IMR-90 (cell line): ENCODE measurements around the gene GPR180. TPM values are rescaled to one million over a fixed set of nuclear protein-coding genes. Genes with fewer than 3 reads are reported as not detected.

Source experiments
- ATAC-seq: fragments of 200-7000 bp; cut with Tn5 transposase; 2 replicates; pipeline ENCODE4 v1.9.1; 2020; ENCODE audit warnings: low read depth, mild to moderate bottlenecking, moderate library complexity
- BruUV-seq: library from RNA; stranded (reverse); fragments of 400-500 nt; replicated peaks from 2 replicates; lab custom pipeline; 2021; lab: Mats Ljungman, UMichigan
- CTCF ChIA-PET: fragments of 300-600 bp; formaldehyde crosslinking; extraction: SDS; loops from one replicate; lab custom pipeline; 2021; ENCODE audit warnings: antibody characterized with exemption; lab: Yijun Ruan, JAX
- POLR2A ChIA-PET: fragments of 300-600 bp; sonication (Branson Sonifier 250); formaldehyde crosslinking; loops from one replicate; lab custom pipeline; 2022; ENCODE audit warnings: antibody characterized with exemption; ENCODE audit not compliant: unreplicated experiment; lab: Charles Lee
- DNase-seq: peaks from one replicate; pipeline ENCODE4 v3.0.0; 2013
- H2AFZ ChIP-seq: replicated peaks from 2 replicates; pipeline ENCODE3; 2013; ENCODE audit warnings: low read length, mild to moderate bottlenecking; ENCODE audit not compliant: poor library complexity
- H2AK5ac ChIP-seq: 2 replicates; pipeline ENCODE4 v1.6.1; 2013; ENCODE audit warnings: low read depth, low read length, inconsistent platforms
- H2AK9ac ChIP-seq: replicated peaks from 2 replicates; pipeline ENCODE3; 2013; ENCODE audit warnings: mild to moderate bottlenecking, low read depth, low read length, moderate library complexity; ENCODE audit not compliant: poor library complexity
- H2BK120ac ChIP-seq: 2 replicates; pipeline ENCODE4 v1.6.1; 2013; ENCODE audit warnings: low read depth, low read length, inconsistent platforms
- H2BK15ac ChIP-seq: 3 replicates; pipeline ENCODE4 v1.6.1; 2013; ENCODE audit warnings: low read depth, low read length, inconsistent platforms
- H2BK20ac ChIP-seq: 2 replicates; pipeline ENCODE4 v1.6.1; 2013; ENCODE audit warnings: low read depth, mild to moderate bottlenecking, inconsistent platforms, low read length, moderate library complexity
- H2BK5ac ChIP-seq: 2 replicates; pipeline ENCODE4 v1.6.1; 2013; ENCODE audit warnings: mild to moderate bottlenecking, low read depth, low read length, inconsistent platforms; ENCODE audit not compliant: poor library complexity, severe bottlenecking
- H3K14ac ChIP-seq: replicated peaks from 2 replicates; pipeline ENCODE4 v1.6.1; 2013; ENCODE audit warnings: low read depth, low read length, inconsistent platforms
- H3K18ac ChIP-seq: 2 replicates; pipeline ENCODE4 v1.6.1; 2013; ENCODE audit warnings: low read depth, low read length, control low read depth
- H3K23ac ChIP-seq: 2 replicates; pipeline ENCODE4 v1.6.1; 2013; ENCODE audit warnings: low read depth, low read length, inconsistent platforms
- H3K27ac ChIP-seq: 2 replicates; pipeline ENCODE4 v1.5.1; 2013; ENCODE audit warnings: mild to moderate bottlenecking, control low read depth, low read length; ENCODE audit not compliant: insufficient read depth
- H3K27me3 ChIP-seq: 2 replicates; pipeline ENCODE4 v1.6.1; 2013; ENCODE audit warnings: low read length; ENCODE audit not compliant: control insufficient read depth, insufficient read depth
- H3K36me3 ChIP-seq: 2 replicates; pipeline ENCODE4 v1.6.1; 2013; ENCODE audit warnings: low read length, mixed read lengths; ENCODE audit not compliant: control insufficient read depth, insufficient read depth
- H3K4ac ChIP-seq: 2 replicates; pipeline ENCODE4 v1.6.1; 2013; ENCODE audit warnings: low read depth, low read length, inconsistent platforms
- H3K4me1 ChIP-seq: 2 replicates; pipeline ENCODE4 v1.6.1; 2013; ENCODE audit warnings: low read length, mixed read lengths; ENCODE audit not compliant: control insufficient read depth, insufficient read depth
- H3K4me2 ChIP-seq: 2 replicates; pipeline ENCODE4 v1.6.1; 2013; ENCODE audit warnings: low read depth, mild to moderate bottlenecking, control low read depth, low read length, moderate library complexity
- H3K4me3 ChIP-seq: 2 replicates; pipeline ENCODE4 v1.5.1; 2013; ENCODE audit warnings: low read depth, mild to moderate bottlenecking, control low read depth, low read length, moderate library complexity; ENCODE audit not compliant: insufficient read depth
- H3K56ac ChIP-seq: 2 replicates; pipeline ENCODE4 v1.6.1; 2013; ENCODE audit warnings: low read length, inconsistent platforms; ENCODE audit not compliant: insufficient read depth; ENCODE audit errors: extremely low read depth
- H3K79me1 ChIP-seq, 2 experiments: 2 replicates each; pipeline ENCODE4 v1.6.1; 2013; ENCODE audit warnings: low read length in 2 of 2, inconsistent platforms in 1 of 2, low read depth in 1 of 2
- H3K9ac ChIP-seq: 2 replicates; pipeline ENCODE4 v1.6.1; 2013; ENCODE audit warnings: low read depth, low read length, control low read depth
- H3K9me1 ChIP-seq: 2 replicates; pipeline ENCODE4 v1.6.1; 2013; ENCODE audit warnings: low read length, inconsistent platforms; ENCODE audit not compliant: insufficient read depth
- H3K9me3 ChIP-seq: 2 replicates; pipeline ENCODE4 v1.6.1; 2013; ENCODE audit warnings: low read length; ENCODE audit not compliant: control insufficient read depth, insufficient read depth
- H4K20me1 ChIP-seq: 2 replicates; pipeline ENCODE4 v1.6.1; 2013; ENCODE audit warnings: low read length, inconsistent platforms; ENCODE audit not compliant: insufficient read depth
- H4K5ac ChIP-seq: 2 replicates; pipeline ENCODE4 v1.6.1; 2013; ENCODE audit warnings: mild to moderate bottlenecking, low read depth, low read length, control low read depth
- H4K8ac ChIP-seq, 2 experiments: 2 replicates each; pipeline ENCODE4 v1.6.1; 2013; ENCODE audit warnings: low read depth in 2 of 2, low read length in 2 of 2, control low read depth in 1 of 2, inconsistent platforms in 1 of 2
- H4K91ac ChIP-seq: 2 replicates; pipeline ENCODE4 v1.6.1; 2013; ENCODE audit warnings: low read depth, low read length, inconsistent platforms; ENCODE audit not compliant: insufficient read depth
- BHLHE40 ChIP-seq: fragments of 150-350 bp; IDR thresholded peaks from 2 replicates; pipeline ENCODE4 v1.6.1; 2016; ENCODE audit warnings: mild to moderate bottlenecking, low read depth, low read length
- CEBPB ChIP-seq: IDR thresholded peaks from 2 replicates; pipeline ENCODE4 v1.6.1; 2012; ENCODE audit warnings: low read depth, low read length, improper control_type of control experiment
- CHD1 ChIP-seq: IDR thresholded peaks from 2 replicates; pipeline ENCODE4 v1.6.1; 2012; ENCODE audit warnings: low read depth, low read length, improper control_type of control experiment
- CTCF ChIP-seq: conservative IDR thresholded peaks from 2 replicates; pipeline ENCODE4 v1.5.1; 2012; ENCODE audit warnings: mild to moderate bottlenecking, low read depth, low read length, improper control_type of control experiment
- ELK1 ChIP-seq: fragments of 150-350 bp; IDR thresholded peaks from 2 replicates; pipeline ENCODE4 v1.6.1; 2016; ENCODE audit warnings: low read depth, mild to moderate bottlenecking, low read length, moderate library complexity, borderline replicate concordance
- FOS ChIP-seq: fragments of 150-350 bp; IDR thresholded peaks from 2 replicates; pipeline ENCODE4 v1.6.1; 2016; ENCODE audit warnings: low read depth, low read length
- MAFK ChIP-seq: IDR thresholded peaks from 2 replicates; pipeline ENCODE4 v1.6.1; 2012; ENCODE audit warnings: low read depth, low read length, improper control_type of control experiment
- MAZ ChIP-seq: IDR thresholded peaks from 2 replicates; pipeline ENCODE4 v1.6.1; 2012; ENCODE audit warnings: low read depth, mild to moderate bottlenecking, low read length, improper control_type of control experiment, moderate library complexity, borderline replicate concordance
- MXI1 ChIP-seq: IDR thresholded peaks from 2 replicates; pipeline ENCODE4 v1.6.1; 2012; ENCODE audit warnings: low read depth, mild to moderate bottlenecking, low read length, moderate library complexity, borderline replicate concordance
- NFE2L2 ChIP-seq: fragments of 150-350 bp; IDR thresholded peaks from 2 replicates; pipeline ENCODE4 v1.6.1; 2016; ENCODE audit warnings: low read depth, mild to moderate bottlenecking, low read length
- POLR2A ChIP-seq: IDR thresholded peaks from 2 replicates; pipeline ENCODE4 v1.6.1; 2012; ENCODE audit warnings: mild to moderate bottlenecking, low read depth, low read length
- RAD21 ChIP-seq: IDR thresholded peaks from 2 replicates; pipeline ENCODE4 v1.6.1; 2012; ENCODE audit warnings: low read length, improper control_type of control experiment
- RCOR1 ChIP-seq: IDR thresholded peaks from 2 replicates; pipeline ENCODE4 v1.6.1; 2012; ENCODE audit warnings: mild to moderate bottlenecking, low read length, improper control_type of control experiment; ENCODE audit not compliant: insufficient replicate concordance
- RFX5 ChIP-seq: IDR thresholded peaks from 2 replicates; pipeline ENCODE4 v1.8.0; 2012; ENCODE audit warnings: low read depth, mild to moderate bottlenecking, low read length, moderate library complexity
- SMC3 ChIP-seq: fragments of 150-350 bp; IDR thresholded peaks from 2 replicates; pipeline ENCODE4 v1.6.1; 2016; ENCODE audit warnings: low read depth, mild to moderate bottlenecking, antibody characterized with exemption, low read length, moderate library complexity
- USF2 ChIP-seq: fragments of 150-350 bp; IDR thresholded peaks from 2 replicates; pipeline ENCODE4 v1.6.1; 2017; ENCODE audit warnings: mild to moderate bottlenecking, antibody characterized with exemption, low read length, low read depth
- WGBS, 2 experiments: methylation state at CpG; one replicate each; pipeline versions ENCODE4 v1.1.5 to v1.1.7; 2013; ENCODE audit warnings: missing lambda C conversion rate in 2 of 2; ENCODE audit not compliant: insufficient read length in 1 of 2; ENCODE audit errors: extremely low coverage in 2 of 2; 5-methylcytosine and 5-hydroxymethylcytosine counted together
- dilution Hi-C: fragments of 300-500 bp; cut with HindIII; formaldehyde crosslinking; loops from one replicate; pipeline ENCODE4 v1.14.3; 2018; ENCODE audit warnings: low sequenced_read_pairs; ENCODE audit not compliant: unreplicated experiment
- in situ Hi-C: fragments of 300-500 bp; cut with MboI; formaldehyde crosslinking; loops from 3 replicates; pipeline ENCODE4 v1.14.3; 2019; ENCODE audit warnings: low sequenced_read_pairs, inconsistent platforms, mixed read lengths
- intact Hi-C: fragments of 100-400 bp; cut with micrococcal nuclease; formaldehyde crosslinking; loops from 2 replicates; pipeline ENCODE4 v1.10.0; 2022
- polyA plus RNA-seq, 3 experiments: library from polyadenylated mRNA; depleted of rRNA; stranded (reverse); fragments of >200 nt; gene quantifications; 2 replicates each; pipeline ENCODE4 v1.2.3, GENCODE V29; 2012; ENCODE audit warnings: low replicate concordance in 1 of 3
- total RNA-seq: library from RNA; depleted of rRNA; stranded (reverse); fragments of >200 nt; gene quantifications from 2 replicates; pipeline ENCODE4 v1.2.3, GENCODE V29; 2012

GPR180 gene
- total and polyA plus RNA-seq, 2 of the 4 experiments (the other 2 are of a cell fraction), result 2.8 to 10.8 TPM

GRCh38 chr13:94552095-94552494 is 49.6 kb upstream of the GPR180 start:
- Histone ChIP-seq H3K9me3 (no peaks in the 10 kb centered on the region), H3K79me1 (no peaks in the 10 kb centered on the region), H3K36me3 (no peaks in the 10 kb centered on the region), H2BK120ac (no peak overlapping the region), H3K14ac (no peak overlapping the region), H3K9ac (no peak overlapping the region), H2BK15ac (no peak overlapping the region), H4K91ac (no peak overlapping the region), H3K4ac (no peak overlapping the region), H2AK9ac (no peak overlapping the region), H2AK5ac (no peak overlapping the region), H4K5ac (no peak overlapping the region), H3K23ac (no peak overlapping the region), H2BK20ac (no peak overlapping the region), H3K4me2 (no peak overlapping the region), H2AFZ (no peak overlapping the region), H3K9me1 (no peaks in the 10 kb centered on the region), H3K27me3 (no peaks in the 10 kb centered on the region), H3K56ac (no peak overlapping the region), H2BK5ac (no peak overlapping the region), H4K20me1 (no peaks in the 10 kb centered on the region; the same call in 1 of the 2 replicates), H3K4me3 (no peak overlapping the region), H3K27ac (no peak overlapping the region), H3K18ac (no peak overlapping the region), H3K4me1 (no peaks in the 10 kb centered on the region), H4K8ac (no peak overlapping the region)
- POLR2A ChIA-PET, result no interaction called here
- TF ChIP-seq ELK1 (no peak), RAD21 (no peak), SMC3 (no peak), CHD1 (no peak), BHLHE40 (no peak), MXI1 (no peak), RCOR1 (no peak), POLR2A (no peak), MAFK (no peak), FOS (no peak), USF2 (no peak), CEBPB (no peak), CTCF (no peak), MAZ (no peak), NFE2L2 (no peak), RFX5 (no peak)
- intact Hi-C loops (no loop called here), in situ Hi-C loops (no loop called here), dilution Hi-C loops (no loop called here)
- no peak for ATAC-seq
- CTCF ChIA-PET, result no interaction called here
- no TSS peak for BruUV-seq
- no peak for DNase-seq
- WGBS, 2 experiments, result 80% methylated on average over 1 of the region's 5 CpGs; no CpG with 5 or more reads in 1 of the 2 experiments
